Fibroblast of villous mesenchyme (primary cell): ENCODE results near the gene LRRC4C. TPM values are rescaled to one million over a fixed set of nuclear protein-coding genes. Genes with fewer than 3 reads are reported as not detected.

Experiments
- DNase-seq: peaks from one replicate; pipeline ENCODE4 v3.0.0-alpha.2; 2010; ENCODE audit warnings: low read depth
- H3K4me3 ChIP-seq: 2 replicates; pipeline ENCODE4 v1.5.1; 2011; ENCODE audit warnings: low read depth, mild to moderate bottlenecking, low read length
- total RNA-seq: library from RNA; depleted of rRNA; stranded (reverse); fragments of >200 nt; gene quantifications from 2 replicates; pipeline ENCODE4 v1.2.3, GENCODE V29; 2012
- TF ChIP-seq, protein P1 (sequence below): IDR thresholded peaks from 2 replicates; pipeline ENCODE4 v1.5.1; 2012; ENCODE audit warnings: low read depth, mild to moderate bottlenecking, low read length; ENCODE audit not compliant: insufficient read depth

The LRRC4C gene
- total RNA-seq, 1 donor, result under 0.01 TPM

DNA sequence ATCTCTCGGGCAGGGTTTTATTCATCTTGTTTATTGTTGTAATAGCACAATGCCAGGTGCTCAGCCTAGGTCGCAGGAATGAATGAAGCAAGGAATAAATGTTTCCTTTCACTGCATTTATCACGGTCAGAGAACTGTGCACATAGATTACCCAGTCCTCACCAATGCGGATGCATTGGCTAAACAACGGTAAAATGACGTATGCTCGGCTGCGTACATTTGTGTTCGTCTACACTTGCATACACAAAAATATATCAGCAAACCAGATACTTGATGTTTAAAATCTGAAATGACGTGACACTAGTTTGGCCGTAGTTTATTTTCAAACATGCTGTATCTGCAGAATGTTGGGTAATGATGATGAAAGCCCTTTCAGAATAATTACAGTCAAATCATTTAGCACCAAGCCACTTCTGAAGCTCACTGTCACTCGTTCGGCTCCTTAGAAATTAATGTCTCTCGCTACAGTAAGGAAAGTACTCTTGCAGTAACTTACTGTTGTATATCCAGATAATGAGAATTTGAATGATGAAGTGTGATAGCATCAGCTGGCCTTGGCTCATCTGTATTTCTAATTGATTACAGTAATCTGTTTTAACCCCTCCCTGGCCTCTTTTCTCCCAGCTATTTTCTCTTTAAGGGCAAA lies 268.9 kb downstream of the LRRC4C start:
- TF ChIP-seq, protein P1, sequence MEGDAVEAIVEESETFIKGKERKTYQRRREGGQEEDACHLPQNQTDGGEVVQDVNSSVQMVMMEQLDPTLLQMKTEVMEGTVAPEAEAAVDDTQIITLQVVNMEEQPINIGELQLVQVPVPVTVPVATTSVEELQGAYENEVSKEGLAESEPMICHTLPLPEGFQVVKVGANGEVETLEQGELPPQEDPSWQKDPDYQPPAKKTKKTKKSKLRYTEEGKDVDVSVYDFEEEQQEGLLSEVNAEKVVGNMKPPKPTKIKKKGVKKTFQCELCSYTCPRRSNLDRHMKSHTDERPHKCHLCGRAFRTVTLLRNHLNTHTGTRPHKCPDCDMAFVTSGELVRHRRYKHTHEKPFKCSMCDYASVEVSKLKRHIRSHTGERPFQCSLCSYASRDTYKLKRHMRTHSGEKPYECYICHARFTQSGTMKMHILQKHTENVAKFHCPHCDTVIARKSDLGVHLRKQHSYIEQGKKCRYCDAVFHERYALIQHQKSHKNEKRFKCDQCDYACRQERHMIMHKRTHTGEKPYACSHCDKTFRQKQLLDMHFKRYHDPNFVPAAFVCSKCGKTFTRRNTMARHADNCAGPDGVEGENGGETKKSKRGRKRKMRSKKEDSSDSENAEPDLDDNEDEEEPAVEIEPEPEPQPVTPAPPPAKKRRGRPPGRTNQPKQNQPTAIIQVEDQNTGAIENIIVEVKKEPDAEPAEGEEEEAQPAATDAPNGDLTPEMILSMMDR, result no peak
- DNase-seq, result no peak
- no peak overlapping the region for H3K4me3 ChIP-seq

- TF ChIP-seq, protein P1, result no peak
- DNase-seq, result no peak
- H3K4me3 ChIP-seq, result no peak overlapping the region
Observed at GRCh38 chr11:41189701-41190436, 269.6 kb downstream of the LRRC4C start.

DNA sequence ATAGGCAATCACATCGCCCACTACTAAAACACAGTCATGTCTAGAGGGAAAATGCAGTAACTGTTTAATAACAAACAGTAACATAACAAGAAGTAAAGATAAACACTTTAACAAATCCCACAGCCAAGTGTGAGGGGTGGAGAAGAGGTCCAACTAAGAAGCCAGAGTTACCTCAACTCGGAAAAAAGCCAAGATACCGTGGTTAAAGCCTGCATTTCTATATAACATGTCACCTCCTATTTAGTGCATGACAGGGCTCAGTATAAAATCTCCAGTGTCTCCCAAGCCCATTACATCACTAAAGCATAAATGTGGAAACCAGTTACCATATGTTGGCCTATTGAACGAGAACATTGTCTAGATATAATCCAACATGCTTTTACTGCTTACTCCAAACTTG lies 281.7 kb downstream of the LRRC4C start:
- no peak for DNase-seq
- no peak overlapping the region for H3K4me3 ChIP-seq
- TF ChIP-seq, protein P1, result no peak

DNA sequence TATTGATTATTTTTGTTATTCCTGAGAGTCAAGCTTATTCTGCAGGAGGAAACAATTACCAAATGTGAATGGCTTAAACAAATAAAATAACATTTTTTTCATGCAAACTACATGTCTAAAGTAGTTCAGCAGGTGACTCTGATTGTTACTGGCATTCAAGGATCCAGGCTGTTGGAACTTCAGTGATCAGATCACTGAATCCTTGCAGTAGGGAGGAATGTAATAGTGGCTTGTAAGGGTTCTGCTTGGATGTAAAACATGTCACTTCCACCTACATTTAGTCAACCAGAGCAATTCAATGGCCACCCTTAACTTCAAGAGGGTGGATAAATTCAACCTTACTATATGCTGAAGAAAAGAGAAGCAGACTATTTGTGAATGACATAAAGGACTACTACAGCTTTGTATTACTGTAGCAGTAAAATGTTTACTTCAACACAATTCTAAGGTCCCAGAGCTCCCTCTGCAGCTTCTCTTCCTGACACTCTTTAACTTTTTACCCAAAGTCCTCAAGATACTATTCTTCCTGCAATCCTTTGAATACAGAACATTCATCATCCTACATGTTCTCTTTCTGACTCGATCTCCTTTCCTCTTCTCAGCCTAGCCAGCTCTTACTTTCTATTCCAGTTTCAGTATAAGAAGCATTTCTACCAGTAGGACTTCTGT lies 284.0 kb downstream of the LRRC4C start:
- no peak for DNase-seq
- TF ChIP-seq, protein P1, result no peak
- no peak overlapping the region for H3K4me3 ChIP-seq

- no peak overlapping the region for H3K4me3 ChIP-seq
- TF ChIP-seq, protein P1, result no peak
- DNase-seq, result no peak
Observed at GRCh38 chr11:41146326-41146725, 313.1 kb downstream of the LRRC4C start.

GRCh38 chr11:41145420-41145819 lies 314.0 kb downstream of the LRRC4C start:
- no peak for DNase-seq
- TF ChIP-seq, protein P1, result no peak
- no peak overlapping the region for H3K4me3 ChIP-seq
